Transverse colon (tissue), 4 donors: ENCODE measurements around the gene GNB1L.
"Not testable (repeated sequence)": the region's sequence is repeated elsewhere in the genome, so short reads cannot be mapped to it uniquely, and the experiment has no call there.

ENCODE experiments used
- CTCF ChIP-seq, 5 experiments: fragments of 200-600 bp in 3 of 5; fragments of 450-650 bp in 2 of 5; sonication (generic) in 3 of 5; IDR thresholded peaks; 1 replicate in 2 of 5; 2 replicates in 3 of 5; pipeline ENCODE4 v1.5.1; 2016 to 2017; ENCODE audit warnings: antibody characterized with exemption in 5 of 5, inconsistent platforms in 3 of 5, mild to moderate bottlenecking in 2 of 5, moderate library complexity in 1 of 5
- POLR2A ChIP-seq: fragments of 450-650 bp; IDR thresholded peaks from one replicate; pipeline ENCODE4 v1.6.1; 2016; ENCODE audit warnings: antibody characterized with exemption, mild to moderate bottlenecking, moderate library complexity
- POLR2AphosphoS5 ChIP-seq, 3 donors: sonication (generic); formaldehyde crosslinking; IDR thresholded peaks; one replicate each; pipeline ENCODE4 v1.6.1; 2016; ENCODE audit warnings: antibody characterized with exemption in 3 of 3

DNA sequence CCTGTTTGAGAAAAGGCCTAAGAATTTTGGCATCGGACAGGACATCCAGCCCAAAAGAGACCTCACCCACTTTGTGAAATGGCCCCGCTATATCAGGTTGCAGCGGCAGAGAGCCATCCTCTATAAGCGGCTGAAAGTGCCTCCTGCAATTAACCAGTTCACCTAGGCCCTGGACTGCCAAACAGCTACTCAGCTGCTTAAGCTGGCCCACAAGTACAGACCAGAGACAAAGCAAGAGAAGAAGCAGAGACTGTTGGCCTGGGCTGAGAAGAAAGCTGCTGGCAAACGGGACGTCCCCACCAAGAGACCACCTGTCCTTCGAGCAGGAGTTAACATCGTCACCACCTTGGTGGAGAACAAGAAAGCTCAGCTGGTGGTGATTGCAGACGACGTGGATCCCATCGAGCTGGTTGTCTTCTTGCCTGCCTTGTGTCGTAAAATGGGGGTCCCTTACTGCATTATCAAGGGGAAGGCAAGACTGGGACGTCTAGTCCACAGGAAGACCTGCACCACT, 62.2 kb downstream of the GNB1L start:
- TF ChIP-seq CTCF (IDR thresholded peaks at IDR 0.05); POLR2A; POLR2AphosphoS5 (IDR thresholded peaks at IDR 0.05): not testable (repeated sequence)
